ENCODE results near the gene ACRV1.

ACRV1 gene

GRCh38 chr11:125679837-125680236 is 810 bp downstream of the ACRV1 start:
- Histone ChIP-seq H3K4me3 (ENCODE audit: low read depth, low read length) (no peak overlapping the region), H3K4me1 (ENCODE audit: control insufficient read depth, insufficient read depth, low read length) (no peaks in the 10 kb centered on the region), H3K36me3 (ENCODE audit: control insufficient read depth in 2 of 2, insufficient read depth in 1 of 2, low read length in 2 of 2) (peaks cover 0 to 31% of the 10 kb centered on the region in 2 experiments; a peak in 1 of 3 replicates), H3K9me3 (ENCODE audit: control insufficient read depth, insufficient read depth, low read depth, low read length) (no peaks in the 10 kb centered on the region), H3K27ac (ENCODE audit: extremely low read depth, low read depth, low read length) (no peak overlapping the region)
- ChIA-PET CTCF (interaction anchor here (1.1 to 2.4 kb wide), 3 partner anchors 9 to 16 kb away, joined by 3 to 12 read pairs (median 3); no protein-coding TSS in a partner anchor), POLR2A (no interaction called here)
- no peak for TF ChIP-seq ZNF398 (tag by site-specific recombination; IDR thresholded peaks at IDR 0.05)
- no peak for TF ChIP-seq MEIS1 (CRISPR knock-in tag; IDR thresholded peaks at IDR 0.05; ENCODE audit: borderline replicate concordance)
- TF ChIP-seq ZNF302 (tag by site-specific recombination; IDR thresholded peaks at IDR 0.05; ENCODE audit: low read depth) = no peak
- no peak for TF ChIP-seq ZBTB48 (tag by site-specific recombination; IDR thresholded peaks at IDR 0.05)
- no peak for TF ChIP-seq HIC1 (tag by site-specific recombination; IDR thresholded peaks at IDR 0.05)
- no peak for TF ChIP-seq PRDM4 (tag by site-specific recombination; IDR thresholded peaks at IDR 0.05)
- TF ChIP-seq ZNF184 (tag by site-specific recombination; IDR thresholded peaks at IDR 0.05) = no peak
- TF ChIP-seq ZNF488 (tag by site-specific recombination; IDR thresholded peaks at IDR 0.05) = no peak
- no peak for TF ChIP-seq ZBTB44 (tag by site-specific recombination; IDR thresholded peaks at IDR 0.05)
- TF ChIP-seq ZNF701 (tag by site-specific recombination; IDR thresholded peaks at IDR 0.05) = no peak
- TF ChIP-seq REPIN1 (tag by site-specific recombination; IDR thresholded peaks at IDR 0.05; ENCODE audit: low read depth) = no peak
- no peak for TF ChIP-seq ZNF629 (tag by site-specific recombination; IDR thresholded peaks at IDR 0.05)
- TF ChIP-seq ZNF544 (tag by site-specific recombination; IDR thresholded peaks at IDR 0.05) = no peak
- no peak for TF ChIP-seq ZNF76 (tag by site-specific recombination; IDR thresholded peaks at IDR 0.05; ENCODE audit: borderline replicate concordance, low read depth)
- no peak for TF ChIP-seq ZBTB20 (tag by site-specific recombination; IDR thresholded peaks at IDR 0.05)
- TF ChIP-seq ZFP41 (tag by site-specific recombination; IDR thresholded peaks at IDR 0.05; ENCODE audit: borderline replicate concordance) = no peak
- TF ChIP-seq BCL11A (tag by site-specific recombination; IDR thresholded peaks at IDR 0.05; ENCODE audit: low read depth) = no peak

Data from HEK293 (cell line).